Measurements from ENCODE around the gene CACNB1. TPM values are rescaled to one million over a fixed set of nuclear protein-coding genes. Genes with fewer than 3 reads are reported as not detected.

Gene CACNB1
- total and polyA plus RNA-seq, 10 of the 15 experiments (the other 5 are each of a cell fraction or from before 2014, with no cell fraction given) = 0.06 to 15.6 (median 6.3) TPM

GRCh38 chr17:39158623-39159022 is 38.8 kb downstream of the CACNB1 start:
- RAD21 ChIA-PET (ENCODE audit: unreplicated experiment) = interaction anchor here (0.7 kb wide), 1 partner anchor 308 kb away, joined by 3 read pairs; no protein-coding TSS in a partner anchor
- no peaks in the 10 kb centered on the region for H3K36me3 ChIP-seq (ENCODE audit: control insufficient read depth in 2 of 2, insufficient read depth in 2 of 2, low read length in 1 of 2)
- POLR2A ChIA-PET = no interaction called here
- H3K27me3 ChIP-seq (replicated peaks in 1 of 2; ENCODE audit: control insufficient read depth in 2 of 2, insufficient read depth in 2 of 2, low read length in 1 of 2) = no peaks in the 10 kb centered on the region
- H2AFZ ChIP-seq (ENCODE audit: control insufficient read depth, low read depth, low read length) = no peak overlapping the region
- SMC1A ChIA-PET (ENCODE audit: uncharacterized antibody, unreplicated experiment) = interaction anchor here (0.9 to 1.8 kb wide), 3 partner anchors 8 to 176 kb away, joined by 3 to 5 read pairs (median 3); no protein-coding TSS in a partner anchor
- no peak overlapping the region for H3K4me2 ChIP-seq (ENCODE audit: control insufficient read depth, insufficient read depth)
- WGBS (ENCODE audit: insufficient coverage, insufficient replicate concordance, low lambda C conversion rate, missing lambda C conversion rate) = 31% methylated on average over 2 of the region's 2 CpGs
- FAIRE-seq (no peak), ATAC-seq (no peak), DNase-seq (ENCODE audit: low read depth, low spot score) (no peak)
- H3K27ac ChIP-seq (ENCODE audit: control insufficient read depth, insufficient read depth) = no peak overlapping the region
- no peaks in the 10 kb centered on the region for H4K20me1 ChIP-seq (ENCODE audit: control insufficient read depth, insufficient read depth)
- in situ Hi-C loops (cut with MboI) = loop anchor here (10.0 kb wide), 1 partner anchor 404 kb away; the partner anchor contains the start of gene PSMB3
- intact Hi-C loops (cut with micrococcal nuclease; ENCODE audit: unreplicated experiment) = no loop called here
- H3K4me3 ChIP-seq = no peak overlapping the region
- H3K4me1 ChIP-seq (ENCODE audit: control insufficient read depth, insufficient read depth, low read length) = no peaks in the 10 kb centered on the region; the same call in 1 of the 2 replicates
- CTCF ChIA-PET = interaction anchor here (0.7 to 1.4 kb wide), 3 partner anchors 16 to 325 kb away, joined by 3 read pairs; no protein-coding TSS in a partner anchor
- H3K9ac ChIP-seq (ENCODE audit: control insufficient read depth, insufficient read depth, low read length) = no peak overlapping the region
- TF ChIP-seq SREBF2 (IDR thresholded peaks at IDR 0.05; ENCODE audit: low read length) (no peak), LARP7 (IDR thresholded peaks at IDR 0.05) (no peak), JUNB (IDR thresholded peaks at IDR 0.05) (no peak), MEF2B (IDR thresholded peaks at IDR 0.05; ENCODE audit: partially characterized antibody, poor library complexity, severe bottlenecking) (no peak), CEBPZ (IDR thresholded peaks at IDR 0.05; ENCODE audit: low read depth, low read length) (no peak), JUND (IDR thresholded peaks at IDR 0.05; ENCODE audit: low read depth, low read length) (no peak), ZBTB4 (CRISPR knock-in tag; IDR thresholded peaks at IDR 0.05) (no peak)
- TF ChIP-seq, protein P1, sequence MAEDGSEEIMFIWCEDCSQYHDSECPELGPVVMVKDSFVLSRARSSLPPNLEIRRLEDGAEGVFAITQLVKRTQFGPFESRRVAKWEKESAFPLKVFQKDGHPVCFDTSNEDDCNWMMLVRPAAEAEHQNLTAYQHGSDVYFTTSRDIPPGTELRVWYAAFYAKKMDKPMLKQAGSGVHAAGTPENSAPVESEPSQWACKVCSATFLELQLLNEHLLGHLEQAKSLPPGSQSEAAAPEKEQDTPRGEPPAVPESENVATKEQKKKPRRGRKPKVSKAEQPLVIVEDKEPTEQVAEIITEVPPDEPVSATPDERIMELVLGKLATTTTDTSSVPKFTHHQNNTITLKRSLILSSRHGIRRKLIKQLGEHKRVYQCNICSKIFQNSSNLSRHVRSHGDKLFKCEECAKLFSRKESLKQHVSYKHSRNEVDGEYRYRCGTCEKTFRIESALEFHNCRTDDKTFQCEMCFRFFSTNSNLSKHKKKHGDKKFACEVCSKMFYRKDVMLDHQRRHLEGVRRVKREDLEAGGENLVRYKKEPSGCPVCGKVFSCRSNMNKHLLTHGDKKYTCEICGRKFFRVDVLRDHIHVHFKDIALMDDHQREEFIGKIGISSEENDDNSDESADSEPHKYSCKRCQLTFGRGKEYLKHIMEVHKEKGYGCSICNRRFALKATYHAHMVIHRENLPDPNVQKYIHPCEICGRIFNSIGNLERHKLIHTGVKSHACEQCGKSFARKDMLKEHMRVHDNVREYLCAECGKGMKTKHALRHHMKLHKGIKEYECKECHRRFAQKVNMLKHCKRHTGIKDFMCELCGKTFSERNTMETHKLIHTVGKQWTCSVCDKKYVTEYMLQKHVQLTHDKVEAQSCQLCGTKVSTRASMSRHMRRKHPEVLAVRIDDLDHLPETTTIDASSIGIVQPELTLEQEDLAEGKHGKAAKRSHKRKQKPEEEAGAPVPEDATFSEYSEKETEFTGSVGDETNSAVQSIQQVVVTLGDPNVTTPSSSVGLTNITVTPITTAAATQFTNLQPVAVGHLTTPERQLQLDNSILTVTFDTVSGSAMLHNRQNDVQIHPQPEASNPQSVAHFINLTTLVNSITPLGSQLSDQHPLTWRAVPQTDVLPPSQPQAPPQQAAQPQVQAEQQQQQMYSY (CRISPR knock-in tag; IDR thresholded peaks at IDR 0.05) = no peak
- TF ChIP-seq, protein P2, sequence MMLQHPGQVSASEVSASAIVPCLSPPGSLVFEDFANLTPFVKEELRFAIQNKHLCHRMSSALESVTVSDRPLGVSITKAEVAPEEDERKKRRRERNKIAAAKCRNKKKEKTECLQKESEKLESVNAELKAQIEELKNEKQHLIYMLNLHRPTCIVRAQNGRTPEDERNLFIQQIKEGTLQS (IDR thresholded peaks at IDR 0.05; ENCODE audit: borderline replicate concordance, extremely low read depth, low read depth, low read length) = no peak
- no peaks in the 10 kb centered on the region for H3K9me3 ChIP-seq (replicated peaks; ENCODE audit: control insufficient read depth, insufficient read depth, low read length)
- H3K79me2 ChIP-seq (ENCODE audit: control insufficient read depth, insufficient read depth, low read length) = no peaks in the 10 kb centered on the region
- BruUV-seq (replicated peaks) = no TSS peak
